ENCODE results near the gene GPC3. TPM values are rescaled to one million over a fixed set of nuclear protein-coding genes. Genes with fewer than 3 reads are reported as not detected.
"Not testable (repeated sequence)": the region's sequence is repeated elsewhere in the genome, so short reads cannot be mapped to it uniquely, and the experiment has no call there.

GPC3 gene
- total and polyA plus RNA-seq, 5 donors from 2014 or later = 0.34 to 0.93 (median 0.44) TPM; not detected in 2

DNA sequence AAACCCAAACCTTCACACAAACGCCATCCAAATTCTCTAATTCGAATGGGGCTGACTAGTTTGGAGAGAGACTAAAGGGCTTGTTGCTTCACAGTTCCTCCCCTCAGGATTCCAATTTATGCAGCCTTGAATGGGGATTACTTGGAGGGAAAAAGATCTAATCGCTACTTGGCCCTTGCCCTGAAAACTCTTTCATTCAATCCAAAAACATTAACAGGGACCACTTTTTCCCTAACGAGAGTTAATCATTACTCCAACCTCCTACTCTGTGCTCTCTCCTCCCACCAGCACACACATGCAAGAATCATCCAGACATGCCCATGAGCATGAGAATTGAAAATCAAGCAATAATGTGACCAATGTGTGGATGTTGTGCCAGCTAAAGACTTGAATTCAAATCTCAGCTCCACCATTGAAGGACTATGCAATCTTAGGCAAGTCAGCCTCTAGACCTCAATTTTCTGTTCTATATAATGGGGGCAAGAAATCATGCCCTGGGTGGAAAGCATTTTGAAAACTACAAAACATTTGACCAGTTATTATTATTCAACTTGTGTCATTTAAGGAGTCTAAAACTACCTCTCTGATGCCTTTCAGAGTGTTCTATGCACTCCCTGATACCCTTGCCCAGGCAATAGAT lies 34.3 kb upstream of the GPC3 start:
- Histone ChIP-seq H3K4me1 (ENCODE audit: control insufficient read depth, insufficient read depth, low read length, poor library complexity, severe bottlenecking) (no peaks in the 10 kb centered on the region), H3K9me3 (ENCODE audit: control insufficient read depth in 2 of 2, low read length in 2 of 2) (no peaks in the 10 kb centered on the region), H3K36me3 (ENCODE audit: control insufficient read depth, insufficient read depth, low read length) (no peaks in the 10 kb centered on the region), H3K27ac (ENCODE audit: insufficient read depth, low read length, poor library complexity, severe bottlenecking) (no peak overlapping the region), H3K4me3 (ENCODE audit: low read depth, low read length) (no peak overlapping the region), H3K27me3 (ENCODE audit: control insufficient read depth, insufficient read depth, low read length) (no peaks in the 10 kb centered on the region)
- Mint-ChIP-seq H3K27me3 (peaks cover 5% of the 10 kb centered on the region), H3K36me3 (no peaks in the 10 kb centered on the region), H3K4me1 (no peaks in the 10 kb centered on the region), H3K9me3 (no peaks in the 10 kb centered on the region), H3K27ac (no peak overlapping the region), H3K4me3 (no peak overlapping the region)
- no peak for ATAC-seq (ENCODE audit: low read depth in 2 of 2)
- no peak for DNase-seq

DNA sequence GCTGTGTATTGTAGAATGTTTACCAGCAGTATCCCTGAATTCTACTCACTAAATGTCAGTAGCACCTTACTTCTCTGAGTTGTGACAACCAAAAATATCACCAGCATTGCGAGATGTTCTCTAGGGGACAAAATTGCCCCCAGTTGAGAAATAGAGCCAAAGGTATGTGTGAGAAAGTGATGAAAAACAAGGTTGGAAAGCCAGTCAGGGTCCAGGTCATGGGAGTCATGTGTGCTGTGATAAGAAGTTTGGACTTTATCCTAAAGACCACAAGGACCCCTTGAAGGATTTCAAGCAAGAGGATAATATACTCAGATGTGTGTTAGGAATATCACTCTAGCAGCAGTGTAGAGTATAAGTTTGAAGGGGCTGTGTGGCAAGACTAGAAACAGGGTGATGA lies 30.9 kb upstream of the GPC3 start:
- H3K27me3 Mint-ChIP-seq; H3K9me3 ChIP-seq (ENCODE audit: control insufficient read depth in 2 of 2, low read length in 2 of 2); ATAC-seq (ENCODE audit: low read depth in 2 of 2); H3K27ac ChIP-seq (ENCODE audit: insufficient read depth, low read length, poor library complexity, severe bottlenecking); H3K4me1 ChIP-seq (ENCODE audit: control insufficient read depth, insufficient read depth, low read length, poor library complexity, severe bottlenecking); H3K4me3 Mint-ChIP-seq; H3K9me3 Mint-ChIP-seq; H3K4me1 Mint-ChIP-seq; DNase-seq; H3K27me3 ChIP-seq (ENCODE audit: control insufficient read depth, insufficient read depth, low read length); H3K36me3 Mint-ChIP-seq; H3K36me3 ChIP-seq (ENCODE audit: control insufficient read depth, insufficient read depth, low read length); H3K4me3 ChIP-seq (ENCODE audit: low read depth, low read length); H3K27ac Mint-ChIP-seq: not testable (repeated sequence)

DNA sequence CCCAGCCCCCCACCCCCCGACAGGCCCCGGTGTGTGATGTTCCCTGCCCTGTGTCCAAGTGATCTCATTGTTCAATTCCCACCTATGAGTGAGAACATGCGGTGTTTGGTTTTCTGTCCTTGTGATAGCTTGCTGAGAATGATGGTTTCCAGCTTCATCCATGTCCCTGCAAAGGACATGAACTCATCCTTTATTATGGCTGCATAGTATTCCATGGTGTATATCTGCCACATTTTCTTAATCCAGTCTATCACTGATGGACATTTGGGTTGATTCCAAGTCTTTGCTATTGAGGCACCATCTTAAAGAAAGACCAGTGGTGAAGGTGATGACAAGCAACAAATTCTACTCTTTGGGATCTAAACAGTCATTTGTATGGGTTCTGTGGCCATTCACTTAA lies 30.1 kb upstream of the GPC3 start:
- H3K27me3 Mint-ChIP-seq = not testable (repeated sequence)

DNA sequence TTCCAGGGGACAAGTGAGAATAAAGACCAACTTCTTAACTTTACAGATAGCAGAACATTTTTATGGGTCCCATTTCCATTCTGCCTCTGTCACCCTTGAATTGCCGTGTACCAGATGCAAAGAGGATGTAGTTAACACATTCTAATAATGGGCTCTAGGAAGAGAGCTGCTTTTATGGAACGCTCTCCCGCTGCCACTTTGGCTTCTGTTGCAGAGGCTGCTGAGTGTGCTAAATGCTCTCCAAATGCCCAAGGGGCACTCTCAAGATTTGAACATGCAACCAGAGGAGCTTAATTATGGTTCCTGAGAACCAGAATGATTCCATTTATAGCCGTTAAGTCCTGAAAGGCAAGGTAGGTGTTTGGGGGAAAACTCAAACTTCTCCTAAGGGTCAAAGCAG lies 28.1 kb upstream of the GPC3 start:
- Mint-ChIP-seq H3K9me3 (no peaks in the 10 kb centered on the region), H3K4me1 (no peaks in the 10 kb centered on the region), H3K27ac (no peak overlapping the region), H3K27me3 (peaks cover 5% of the 10 kb centered on the region), H3K4me3 (no peak overlapping the region), H3K36me3 (no peaks in the 10 kb centered on the region)
- no peak for ATAC-seq (ENCODE audit: low read depth in 2 of 2)
- no peaks in the 10 kb centered on the region for H3K27me3 ChIP-seq (ENCODE audit: control insufficient read depth, insufficient read depth, low read length)
- no peaks in the 10 kb centered on the region for H3K36me3 ChIP-seq (ENCODE audit: control insufficient read depth, insufficient read depth, low read length)
- no peaks in the 10 kb centered on the region for H3K9me3 ChIP-seq (ENCODE audit: control insufficient read depth in 2 of 2, low read length in 2 of 2)
- H3K4me3 ChIP-seq (ENCODE audit: low read depth, low read length) = no peak overlapping the region
- DNase-seq = no peak
- no peaks in the 10 kb centered on the region for H3K4me1 ChIP-seq (ENCODE audit: control insufficient read depth, insufficient read depth, low read length, poor library complexity, severe bottlenecking)
- no peak overlapping the region for H3K27ac ChIP-seq (ENCODE audit: insufficient read depth, low read length, poor library complexity, severe bottlenecking)

More for the DNA sequence above, 30.1 kb upstream of the GPC3 start:
- H3K4me1 Mint-ChIP-seq; H3K27ac Mint-ChIP-seq; H3K4me3 Mint-ChIP-seq; H3K36me3 Mint-ChIP-seq; H3K9me3 ChIP-seq (ENCODE audit: control insufficient read depth in 2 of 2, low read length in 2 of 2); H3K27me3 ChIP-seq (ENCODE audit: control insufficient read depth, insufficient read depth, low read length); ATAC-seq (ENCODE audit: low read depth in 2 of 2); DNase-seq; H3K4me1 ChIP-seq (ENCODE audit: control insufficient read depth, insufficient read depth, low read length, poor library complexity, severe bottlenecking); H3K9me3 Mint-ChIP-seq; H3K4me3 ChIP-seq (ENCODE audit: low read depth, low read length); H3K36me3 ChIP-seq (ENCODE audit: control insufficient read depth, insufficient read depth, low read length); H3K27ac ChIP-seq (ENCODE audit: insufficient read depth, low read length, poor library complexity, severe bottlenecking): not testable (repeated sequence)

DNA sequence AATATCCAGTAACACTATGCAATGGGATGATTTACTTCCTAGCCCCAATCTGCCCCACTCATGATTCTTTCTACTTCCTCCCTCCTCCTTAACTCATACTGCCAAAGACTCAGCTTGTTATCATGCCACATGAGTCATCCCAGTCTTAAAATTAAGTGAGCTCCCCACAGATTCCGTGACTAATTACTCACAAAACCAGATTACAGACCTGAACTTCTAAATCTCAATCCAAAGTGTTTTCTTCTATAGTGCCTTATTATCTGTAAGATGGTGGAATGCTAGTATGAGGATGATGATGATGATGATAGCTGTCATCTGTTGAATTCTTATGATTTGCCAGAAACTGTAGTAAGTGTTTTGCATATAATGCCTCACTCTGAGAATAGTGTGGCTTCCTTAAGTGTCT lies 27.7 kb upstream of the GPC3 start:
- Mint-ChIP-seq H3K27ac (no peak overlapping the region), H3K4me1 (no peaks in the 10 kb centered on the region), H3K27me3 (peaks cover 5% of the 10 kb centered on the region), H3K36me3 (no peaks in the 10 kb centered on the region), H3K4me3 (no peak overlapping the region), H3K9me3 (no peaks in the 10 kb centered on the region)
- H3K4me3 ChIP-seq (ENCODE audit: low read depth, low read length) = no peak overlapping the region
- DNase-seq (no peak), ATAC-seq (ENCODE audit: low read depth in 2 of 2) (no peak)
- no peaks in the 10 kb centered on the region for H3K9me3 ChIP-seq (ENCODE audit: control insufficient read depth in 2 of 2, low read length in 2 of 2)
- no peaks in the 10 kb centered on the region for H3K4me1 ChIP-seq (ENCODE audit: control insufficient read depth, insufficient read depth, low read length, poor library complexity, severe bottlenecking)
- no peaks in the 10 kb centered on the region for H3K27me3 ChIP-seq (ENCODE audit: control insufficient read depth, insufficient read depth, low read length)
- H3K27ac ChIP-seq (ENCODE audit: insufficient read depth, low read length, poor library complexity, severe bottlenecking) = no peak overlapping the region
- H3K36me3 ChIP-seq (ENCODE audit: control insufficient read depth, insufficient read depth, low read length) = no peaks in the 10 kb centered on the region

DNA sequence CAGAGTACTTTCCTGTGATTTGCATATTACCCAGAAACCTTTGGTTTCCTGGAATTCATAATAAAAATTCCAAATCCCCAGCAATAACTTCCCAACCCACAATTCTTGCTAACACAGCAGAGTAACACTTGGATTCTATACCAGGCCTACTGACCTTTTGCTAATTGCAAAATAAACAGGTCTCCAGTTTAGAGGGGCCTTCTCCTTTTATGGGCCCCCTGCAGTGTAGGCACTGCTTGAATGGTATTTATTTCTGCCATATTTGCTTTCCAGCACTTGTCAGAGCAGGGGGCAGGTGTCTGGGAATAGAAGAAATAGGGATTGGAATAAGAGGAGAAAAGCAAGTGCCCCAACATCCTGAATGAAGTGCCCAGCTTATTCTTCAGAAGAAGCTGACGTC lies 25.3 kb upstream of the GPC3 start:
- H3K4me1 ChIP-seq (ENCODE audit: control insufficient read depth, insufficient read depth, low read length, poor library complexity, severe bottlenecking) = no peaks in the 10 kb centered on the region
- Mint-ChIP-seq H3K36me3 (no peaks in the 10 kb centered on the region), H3K9me3 (no peaks in the 10 kb centered on the region), H3K27me3 (no peaks in the 10 kb centered on the region), H3K27ac (no peak overlapping the region), H3K4me3 (no peak overlapping the region), H3K4me1 (no peaks in the 10 kb centered on the region)
- no peaks in the 10 kb centered on the region for H3K36me3 ChIP-seq (ENCODE audit: control insufficient read depth, insufficient read depth, low read length)
- ATAC-seq (ENCODE audit: low read depth in 2 of 2) = no peak
- DNase-seq = no peak
- no peaks in the 10 kb centered on the region for H3K27me3 ChIP-seq (ENCODE audit: control insufficient read depth, insufficient read depth, low read length)
- no peak overlapping the region for H3K4me3 ChIP-seq (ENCODE audit: low read depth, low read length)
- H3K9me3 ChIP-seq (ENCODE audit: control insufficient read depth in 2 of 2, low read length in 2 of 2) = no peaks in the 10 kb centered on the region
- H3K27ac ChIP-seq (ENCODE audit: insufficient read depth, low read length, poor library complexity, severe bottlenecking) = no peak overlapping the region

DNA sequence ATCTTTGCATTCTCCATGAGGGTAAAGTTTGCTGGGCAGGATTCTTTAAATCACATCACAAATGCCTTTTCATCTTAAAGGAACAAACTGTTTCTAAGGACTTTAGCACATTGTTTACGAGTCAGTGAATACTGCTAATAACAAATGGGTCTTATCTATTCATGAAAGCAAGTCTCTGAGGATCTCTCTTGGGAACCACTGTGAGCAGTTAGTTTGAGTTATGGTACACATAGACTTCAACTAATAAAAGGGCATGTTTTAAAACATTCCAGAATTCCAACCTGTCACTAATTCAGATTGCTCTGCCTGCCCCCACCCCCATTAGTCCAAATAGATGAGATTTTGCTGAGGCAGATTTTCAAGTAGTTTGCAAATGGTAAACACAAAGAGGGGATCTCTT lies 22.3 kb upstream of the GPC3 start:
- no peak for ATAC-seq (ENCODE audit: low read depth in 2 of 2)
- no peak overlapping the region for H3K27ac ChIP-seq (ENCODE audit: insufficient read depth, low read length, poor library complexity, severe bottlenecking)
- DNase-seq = no peak
- no peaks in the 10 kb centered on the region for H3K9me3 ChIP-seq (ENCODE audit: control insufficient read depth in 2 of 2, low read length in 2 of 2)
- Mint-ChIP-seq H3K4me1 (no peaks in the 10 kb centered on the region), H3K27me3 (no peaks in the 10 kb centered on the region), H3K4me3 (no peak overlapping the region), H3K9me3 (no peaks in the 10 kb centered on the region), H3K27ac (no peak overlapping the region), H3K36me3 (no peaks in the 10 kb centered on the region)
- H3K4me1 ChIP-seq (ENCODE audit: control insufficient read depth, insufficient read depth, low read length, poor library complexity, severe bottlenecking) = no peaks in the 10 kb centered on the region
- no peaks in the 10 kb centered on the region for H3K36me3 ChIP-seq (ENCODE audit: control insufficient read depth, insufficient read depth, low read length)
- no peaks in the 10 kb centered on the region for H3K27me3 ChIP-seq (ENCODE audit: control insufficient read depth, insufficient read depth, low read length)
- H3K4me3 ChIP-seq (ENCODE audit: low read depth, low read length) = no peak overlapping the region

DNA sequence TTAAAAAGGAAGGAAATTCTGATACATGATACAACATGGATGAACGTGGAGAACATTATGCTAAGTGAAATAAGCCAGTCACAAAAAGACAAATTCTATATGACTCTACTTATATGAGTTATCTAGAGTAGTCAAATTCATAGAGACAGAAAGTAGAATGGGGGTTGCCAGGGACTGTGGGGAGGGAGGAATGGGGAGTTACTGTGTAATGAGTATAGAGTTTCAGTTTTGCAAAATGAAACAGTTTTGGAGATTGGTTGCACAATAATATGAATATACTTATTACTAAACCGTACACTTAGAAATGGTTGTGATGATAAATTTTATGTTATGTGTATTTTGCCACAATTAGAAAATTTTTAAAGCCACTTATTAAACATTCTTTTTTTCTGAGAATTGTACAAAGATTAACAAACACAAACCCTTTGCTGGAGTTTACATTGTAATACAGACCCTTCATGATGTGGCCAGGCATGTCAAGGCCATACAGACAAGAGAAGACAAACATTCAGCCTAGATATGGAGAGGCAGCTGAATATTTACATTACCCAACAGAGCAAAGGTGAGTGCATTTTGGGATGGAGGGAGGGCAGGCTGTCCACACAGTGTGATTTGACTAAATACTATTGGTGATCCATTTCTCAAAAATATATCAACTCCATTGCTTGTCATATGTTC lies 21.2 kb upstream of the GPC3 start:
- no peak overlapping the region for H3K4me3 ChIP-seq (ENCODE audit: low read depth, low read length)
- H3K27me3 Mint-ChIP-seq = no peaks in the 10 kb centered on the region
- no peaks in the 10 kb centered on the region for H3K9me3 Mint-ChIP-seq
- H3K9me3 ChIP-seq (ENCODE audit: control insufficient read depth in 2 of 2, low read length in 2 of 2) = no peaks in the 10 kb centered on the region
- no peak overlapping the region for H3K27ac Mint-ChIP-seq
- no peak overlapping the region for H3K4me3 Mint-ChIP-seq
- no peaks in the 10 kb centered on the region for H3K36me3 Mint-ChIP-seq
- no peak for DNase-seq
- H3K27ac ChIP-seq (ENCODE audit: insufficient read depth, low read length, poor library complexity, severe bottlenecking) = no peak overlapping the region
- no peak for ATAC-seq (ENCODE audit: low read depth in 2 of 2)
- H3K36me3 ChIP-seq (ENCODE audit: control insufficient read depth, insufficient read depth, low read length) = no peaks in the 10 kb centered on the region
- no peaks in the 10 kb centered on the region for H3K27me3 ChIP-seq (ENCODE audit: control insufficient read depth, insufficient read depth, low read length)
- no peaks in the 10 kb centered on the region for H3K4me1 ChIP-seq (ENCODE audit: control insufficient read depth, insufficient read depth, low read length, poor library complexity, severe bottlenecking)
- H3K4me1 Mint-ChIP-seq = no peaks in the 10 kb centered on the region
